Breast epithelium (tissue), 3 donors: Measurements from ENCODE around the gene VAMP2.

Experiments used
- POLR2A ChIP-seq: fragments of 450-650 bp; IDR thresholded peaks from one replicate; pipeline ENCODE4 v1.6.1; 2016; ENCODE audit warnings: antibody characterized with exemption, mild to moderate bottlenecking, moderate library complexity
- POLR2AphosphoS5 ChIP-seq, 3 donors: sonication (generic); formaldehyde crosslinking; IDR thresholded peaks; one replicate each; pipeline ENCODE4 v1.6.1; 2017; ENCODE audit warnings: antibody characterized with exemption in 3 of 3
- TF ChIP-seq, protein P1 (sequence below), 3 donors: fragments of 450-650 bp; IDR thresholded peaks; one replicate each; pipeline ENCODE4 v1.5.1; 2016 to 2017; ENCODE audit warnings: antibody characterized with exemption in 3 of 3, mild to moderate bottlenecking in 3 of 3, moderate library complexity in 3 of 3

DNA sequence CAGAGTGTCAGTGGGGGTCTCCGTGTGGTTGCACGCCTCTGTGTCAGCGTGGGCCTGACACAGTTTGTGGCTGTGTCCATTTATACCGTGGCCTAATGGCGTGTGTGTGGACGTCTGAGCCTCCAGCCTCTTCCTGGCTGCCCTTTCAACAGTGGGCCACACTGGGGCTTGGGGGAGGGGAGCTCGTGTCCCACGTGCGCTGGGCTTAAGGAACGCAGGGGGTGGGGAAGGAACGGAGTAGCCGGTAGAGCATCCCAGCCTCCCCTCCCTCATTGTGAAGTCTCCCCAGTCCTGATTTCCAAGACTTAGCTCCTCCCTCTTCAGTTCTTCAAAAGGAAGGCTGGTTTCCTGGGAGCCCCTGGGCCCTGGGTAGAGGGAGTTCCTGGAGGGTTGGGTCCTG, 29.3 kb downstream of the VAMP2 start:
- TF ChIP-seq, protein P1, sequence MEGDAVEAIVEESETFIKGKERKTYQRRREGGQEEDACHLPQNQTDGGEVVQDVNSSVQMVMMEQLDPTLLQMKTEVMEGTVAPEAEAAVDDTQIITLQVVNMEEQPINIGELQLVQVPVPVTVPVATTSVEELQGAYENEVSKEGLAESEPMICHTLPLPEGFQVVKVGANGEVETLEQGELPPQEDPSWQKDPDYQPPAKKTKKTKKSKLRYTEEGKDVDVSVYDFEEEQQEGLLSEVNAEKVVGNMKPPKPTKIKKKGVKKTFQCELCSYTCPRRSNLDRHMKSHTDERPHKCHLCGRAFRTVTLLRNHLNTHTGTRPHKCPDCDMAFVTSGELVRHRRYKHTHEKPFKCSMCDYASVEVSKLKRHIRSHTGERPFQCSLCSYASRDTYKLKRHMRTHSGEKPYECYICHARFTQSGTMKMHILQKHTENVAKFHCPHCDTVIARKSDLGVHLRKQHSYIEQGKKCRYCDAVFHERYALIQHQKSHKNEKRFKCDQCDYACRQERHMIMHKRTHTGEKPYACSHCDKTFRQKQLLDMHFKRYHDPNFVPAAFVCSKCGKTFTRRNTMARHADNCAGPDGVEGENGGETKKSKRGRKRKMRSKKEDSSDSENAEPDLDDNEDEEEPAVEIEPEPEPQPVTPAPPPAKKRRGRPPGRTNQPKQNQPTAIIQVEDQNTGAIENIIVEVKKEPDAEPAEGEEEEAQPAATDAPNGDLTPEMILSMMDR (IDR thresholded peaks at IDR 0.05) = no peak
- TF ChIP-seq POLR2A (no peak), POLR2AphosphoS5 (IDR thresholded peaks at IDR 0.05) (no peak)
